GM10266 (cell line): ENCODE measurements around the gene ZNF148.

Source experiments
- DNase-seq: peaks from one replicate; pipeline ENCODE4 v3.0.0; 2012; ENCODE audit errors: extremely low spot score
- CTCF ChIP-seq: IDR thresholded peaks from 2 replicates; pipeline ENCODE4 v1.5.1; 2012; ENCODE audit warnings: mild to moderate bottlenecking, low read depth; ENCODE audit not compliant: control insufficient read depth, insufficient read depth; ENCODE audit errors: missing control alignments

The ZNF148 gene

GRCh38 chr3:125211523-125212090 lies 163.5 kb downstream of the ZNF148 start:
- DNase-seq: no peak
- TF ChIP-seq CTCF: no peak

GRCh38 chr3:125207949-125208568 lies 167.1 kb downstream of the ZNF148 start:
- no peak for DNase-seq
- TF ChIP-seq CTCF: no peak

GRCh38 chr3:125207507-125207906 lies 167.6 kb downstream of the ZNF148 start:
- TF ChIP-seq CTCF: no peak
- DNase-seq: no peak

- TF ChIP-seq CTCF: no peak
- DNase-seq: no peak
Observed at GRCh38 chr3:125206934-125207333, 168.2 kb downstream of the ZNF148 start.

- DNase-seq: no peak
- no peak for TF ChIP-seq CTCF
Observed at GRCh38 chr3:125203731-125204130, 171.4 kb downstream of the ZNF148 start.

GRCh38 chr3:125202197-125202596 lies 172.9 kb downstream of the ZNF148 start:
- DNase-seq: peak; percentile 55
- TF ChIP-seq CTCF: peak; percentile 38

GRCh38 chr3:125200731-125201139 lies 174.4 kb downstream of the ZNF148 start:
- no peak for TF ChIP-seq CTCF

More at GRCh38 chr3:125200731-125201139, 174.4 kb downstream of the ZNF148 start:
- DNase-seq: peak; percentile 65
